HCT116 (cell line): ENCODE measurements around the gene WNK1. TPM values are rescaled to one million over a fixed set of nuclear protein-coding genes. Genes with fewer than 3 reads are reported as not detected.

Experiments used
- ATAC-seq: fragments of 200-7000 bp; cut with Tn5 transposase; 2 replicates; pipeline ENCODE4 v1.9.1; 2020; ENCODE audit warnings: mild to moderate bottlenecking, moderate library complexity
- BruUV-seq: library from RNA; stranded (reverse); fragments of 400-500 nt; replicated peaks from 2 replicates; lab custom pipeline; 2021; lab: Mats Ljungman, UMichigan
- CTCF ChIA-PET: fragments of 300-600 bp; sonication (Branson Sonifier 250); formaldehyde crosslinking; loops from one replicate; lab custom pipeline; 2021; ENCODE audit warnings: antibody characterized with exemption; lab: Charles Lee
- POLR2A ChIA-PET: fragments of 300-600, 350-600 bp; sonication (Branson Sonifier 250); formaldehyde crosslinking; loops from one replicate; lab custom pipeline; 2021; ENCODE audit warnings: antibody characterized with exemption; lab: Charles Lee
- RAD21 ChIA-PET, 2 experiments: fragments of 300-600 bp; sonication (Branson Sonifier 250); formaldehyde crosslinking; loops; one replicate each; lab custom pipeline; 2023; ENCODE audit warnings: low total read pairs in 2 of 2; ENCODE audit not compliant: uncharacterized antibody in 2 of 2, unreplicated experiment in 2 of 2, low non-redundant PET in 1 of 2; lab: Charles Lee
- DNase-seq: peaks from one replicate; pipeline ENCODE4 v3.0.0-alpha.2; 2010; ENCODE audit warnings: low read depth, low spot score
- H2AFZ ChIP-seq: fragments of 200-600 bp; shearing (Covaris generic), sonication (generic); 2 replicates; pipeline ENCODE4 v1.6.1; 2017; ENCODE audit warnings: low read depth, mixed run types, mixed read lengths, antibody characterized with exemption, low read length; ENCODE audit not compliant: poor library complexity, severe bottlenecking
- H3K27ac ChIP-seq: 2 replicates; pipeline ENCODE4 v1.5.1; 2012; ENCODE audit warnings: low read depth, low read length
- H3K27me3 ChIP-seq: fragments of 200-600 bp; sonication (generic); 2 replicates; pipeline ENCODE4 v1.6.1; 2016; ENCODE audit warnings: mixed run types, low read length, mixed read lengths; ENCODE audit not compliant: insufficient read depth
- H3K36me3 ChIP-seq, 2 experiments: fragments of 200-500 bp in 1 of 2; fragments of 200-600 bp in 1 of 2; sonication (Bioruptor generic) in 1 of 2; sonication (generic) in 1 of 2; 2 replicates each; pipeline versions ENCODE4 v1.5.1 to v1.6.1; 2014 to 2016; ENCODE audit warnings: low read length in 2 of 2, inconsistent platforms in 1 of 2, mixed read lengths in 1 of 2, mixed run types in 1 of 2; ENCODE audit not compliant: insufficient read depth in 2 of 2, control insufficient read depth in 1 of 2
- H3K4me1 ChIP-seq, 2 experiments: fragments of 200-600 bp in 1 of 2; sonication (generic) in 1 of 2; 2 replicates each; pipeline versions ENCODE4 v1.5.1 to v1.6.1; 2012 to 2017; ENCODE audit warnings: low read length in 2 of 2, inconsistent platforms in 1 of 2, mild to moderate bottlenecking in 1 of 2, mixed read lengths in 1 of 2, mixed run types in 1 of 2, moderate library complexity in 1 of 2; ENCODE audit not compliant: insufficient read depth in 2 of 2, control insufficient read depth in 1 of 2
- H3K4me2 ChIP-seq: fragments of 200-600 bp; sonication (generic); 2 replicates; pipeline ENCODE4 v1.6.1; 2017; ENCODE audit warnings: mixed run types, low read length, mixed read lengths
- H3K4me3 ChIP-seq, 2 experiments: fragments of 200-600 bp in 1 of 2; sonication (generic) in 1 of 2; replicated peaks in 1 of 2; 2 replicates each; pipeline ENCODE4 v1.5.1; 2011 to 2016; ENCODE audit warnings: low read length in 2 of 2, control low read depth in 1 of 2, low read depth in 1 of 2, mild to moderate bottlenecking in 1 of 2, mixed read lengths in 1 of 2, mixed run types in 1 of 2
- H3K79me2 ChIP-seq: fragments of 200-600 bp; sonication (generic); 2 replicates; pipeline ENCODE4 v1.6.1; 2017; ENCODE audit warnings: mild to moderate bottlenecking, mixed run types, low read length, moderate library complexity, mixed read lengths; ENCODE audit not compliant: insufficient read depth
- H3K9ac ChIP-seq: fragments of 200-600 bp; sonication (generic); 2 replicates; pipeline ENCODE4 v1.6.1; 2016; ENCODE audit warnings: low read length, mixed read lengths
- H3K9me2 ChIP-seq: fragments of 200-600 bp; sonication (generic), shearing (Covaris generic); 2 replicates; pipeline ENCODE4 v1.6.1; 2017; ENCODE audit warnings: mixed run types, mild to moderate bottlenecking, moderate library complexity; ENCODE audit not compliant: insufficient read depth
- H3K9me3 ChIP-seq, 2 experiments: fragments of 200-500 bp in 1 of 2; fragments of 200-600 bp in 1 of 2; sonication (Bioruptor generic) in 1 of 2; sonication (generic) in 1 of 2; 2 replicates each; pipeline ENCODE4 v1.6.1; 2014 to 2017; ENCODE audit warnings: low read length in 2 of 2, mixed read lengths in 2 of 2, inconsistent platforms in 1 of 2, low read depth in 1 of 2, mild to moderate bottlenecking in 1 of 2, mixed run types in 1 of 2, moderate library complexity in 1 of 2; ENCODE audit not compliant: control insufficient read depth in 1 of 2, insufficient read depth in 1 of 2
- H4K20me1 ChIP-seq: fragments of 200-600 bp; sonication (generic), shearing (Covaris generic); 2 replicates; pipeline ENCODE4 v1.6.1; 2017; ENCODE audit warnings: mixed run types, mild to moderate bottlenecking, moderate library complexity; ENCODE audit not compliant: insufficient read depth
- ATF3 ChIP-seq: IDR thresholded peaks from 2 replicates; pipeline ENCODE4 v1.6.1; 2012
- CBX3 ChIP-seq: IDR thresholded peaks from 2 replicates; pipeline ENCODE4 v1.6.1; 2012; ENCODE audit warnings: low read depth
- CEBPB ChIP-seq: IDR thresholded peaks from 2 replicates; pipeline ENCODE4 v1.6.1; 2012; ENCODE audit warnings: low read depth
- EGR1 ChIP-seq: IDR thresholded peaks from 2 replicates; pipeline ENCODE4 v1.6.1; 2012; ENCODE audit warnings: low read depth
- ELF1 ChIP-seq: IDR thresholded peaks from 2 replicates; pipeline ENCODE4 v1.6.1; 2012; ENCODE audit warnings: low read depth, borderline replicate concordance
- EZH2 ChIP-seq: fragments of 200-600 bp; sonication (generic); IDR thresholded peaks from 2 replicates; pipeline ENCODE4 v1.6.1; 2017; ENCODE audit warnings: antibody characterized with exemption, mixed run types
- FOSL1 ChIP-seq: IDR thresholded peaks from 2 replicates; pipeline ENCODE4 v1.6.1; 2012; ENCODE audit warnings: low read depth
- JUND ChIP-seq: IDR thresholded peaks from 2 replicates; pipeline ENCODE4 v1.6.1; 2012
- MAX ChIP-seq: IDR thresholded peaks from 2 replicates; pipeline ENCODE4 v1.6.1; 2012
- POLR2A ChIP-seq: IDR thresholded peaks from 2 replicates; pipeline ENCODE4 v1.7.0; 2011; ENCODE audit warnings: borderline replicate concordance; ENCODE audit not compliant: insufficient read depth, insufficient read length; ENCODE audit errors: extremely low read depth
- POLR2AphosphoS5 ChIP-seq: IDR thresholded peaks from 2 replicates; pipeline ENCODE4 v1.6.1; 2011; ENCODE audit warnings: mild to moderate bottlenecking, low read depth, low read length, moderate library complexity
- RAD21 ChIP-seq: IDR thresholded peaks from 2 replicates; pipeline ENCODE4 v1.6.1; 2012; ENCODE audit warnings: low read depth, mild to moderate bottlenecking
- REST ChIP-seq: IDR thresholded peaks from 2 replicates; pipeline ENCODE4 v1.6.1; 2012; ENCODE audit warnings: low read depth
- SIN3A ChIP-seq: IDR thresholded peaks from 2 replicates; pipeline ENCODE4 v1.6.1; 2012; ENCODE audit warnings: low read depth
- SP1 ChIP-seq: IDR thresholded peaks from 2 replicates; pipeline ENCODE4 v1.6.1; 2012; ENCODE audit warnings: low read depth
- TCF7L2 ChIP-seq: IDR thresholded peaks from 2 replicates; pipeline ENCODE4 v1.7.0; 2011; ENCODE audit warnings: borderline replicate concordance, inconsistent platforms; ENCODE audit not compliant: insufficient read depth, insufficient read length; ENCODE audit errors: extremely low read depth
- YY1 ChIP-seq: IDR thresholded peaks from 2 replicates; pipeline ENCODE4 v1.6.1; 2011; ENCODE audit warnings: low read length, low read depth, moderate library complexity, mild to moderate bottlenecking; ENCODE audit not compliant: insufficient replicate concordance; ENCODE audit errors: extremely low read depth
- ZBTB33 ChIP-seq: IDR thresholded peaks from 2 replicates; pipeline ENCODE4 v1.6.1; 2011; ENCODE audit warnings: mild to moderate bottlenecking, low read length, moderate library complexity; ENCODE audit not compliant: insufficient replicate concordance; ENCODE audit errors: extremely low read depth
- ZNF274 ChIP-seq: fragments of 200-500 bp; sonication (Bioruptor generic); IDR thresholded peaks from 2 replicates; pipeline ENCODE4 v1.6.1; 2014; ENCODE audit warnings: mild to moderate bottlenecking, low read depth, low read length, inconsistent platforms
- intact Hi-C: fragments of 100-400 bp; cut with micrococcal nuclease; formaldehyde crosslinking; loops from 2 replicates; pipeline ENCODE4 v1.10.0; 2022
- total RNA-seq: library from RNA; stranded (reverse); gene quantifications from one replicate; pipeline ENCODE4 v1.2.1, GENCODE V29; 2021; ENCODE audit not compliant: unreplicated experiment

Gene WNK1
- total RNA-seq, 1 experiment from 2014 or later: 81.0 TPM

GRCh38 chr12:826331-826730, 74.0 kb downstream of the WNK1 start:
- ATAC-seq: no peak

More at GRCh38 chr12:826331-826730, 74.0 kb downstream of the WNK1 start:
- intact Hi-C loops: no loop called here
- TF ChIP-seq JUND (no peak), ATF3 (no peak), YY1 (no peak), SIN3A (no peak), REST (no peak), SP1 (no peak), MAX (no peak), EZH2 (no peak), ZNF274 (no peak), EGR1 (no peak), TCF7L2 (no peak), CBX3 (no peak), FOSL1 (no peak), CEBPB (no peak), ELF1 (no peak), POLR2AphosphoS5 (no peak), RAD21 (no peak), POLR2A (no peak), ZBTB33 (no peak)
- DNase-seq: no peak
- Histone ChIP-seq H3K4me1 (no peaks in the 10 kb centered on the region), H3K27ac (no peak overlapping the region), H4K20me1 (no peaks in the 10 kb centered on the region), H3K36me3 (peaks cover 12 to 17% of the 10 kb centered on the region in 2 experiments; a peak in 3 of 4 replicates), H3K4me2 (no peak overlapping the region), H3K27me3 (no peaks in the 10 kb centered on the region), H3K79me2 (peaks cover 64% of the 10 kb centered on the region), H3K9me3 (no peaks in the 10 kb centered on the region), H3K9ac (no peak overlapping the region), H3K9me2 (no peaks in the 10 kb centered on the region), H3K4me3 (no peak overlapping the region), H2AFZ (no peak overlapping the region)
- RAD21 ChIA-PET: no interaction called here
- CTCF ChIA-PET: no interaction called here
- no TSS peak for BruUV-seq
- POLR2A ChIA-PET: no interaction called here
